ENCODE measurements around the gene HSPA4.

The HSPA4 gene

GRCh38 chr5:133121080-133121479, 69.3 kb downstream of the HSPA4 start:
- in situ Hi-C loops (cut with HindIII; ENCODE audit: low sequenced_read_pairs) = no loop called here
- no peak for TF ChIP-seq CTCF (IDR thresholded peaks at IDR 0.05; ENCODE audit: low read depth, low read length, missing control alignments)
- DNase-seq (ENCODE audit: low read depth) = no peak
- H3K4me3 ChIP-seq (ENCODE audit: low read depth, low read length) = no peak overlapping the region

- no peak for DNase-seq (ENCODE audit: low read depth)
- no peak for TF ChIP-seq CTCF (IDR thresholded peaks at IDR 0.05; ENCODE audit: low read depth, low read length, missing control alignments)
- in situ Hi-C loops (cut with HindIII; ENCODE audit: low sequenced_read_pairs) = no loop called here
Observed at GRCh38 chr5:133121611-133122150, 69.9 kb downstream of the HSPA4 start.

GRCh38 chr5:133122711-133123110, 70.9 kb downstream of the HSPA4 start:
- no peak overlapping the region for H3K4me3 ChIP-seq (ENCODE audit: low read depth, low read length)
- no peak for DNase-seq (ENCODE audit: low read depth)
- no peak for TF ChIP-seq CTCF (IDR thresholded peaks at IDR 0.05; ENCODE audit: low read depth, low read length, missing control alignments)
- in situ Hi-C loops (cut with HindIII; ENCODE audit: low sequenced_read_pairs) = no loop called here

More at GRCh38 chr5:133121611-133122150, 69.9 kb downstream of the HSPA4 start:
- no peak overlapping the region for H3K4me3 ChIP-seq (ENCODE audit: low read depth, low read length)

- in situ Hi-C loops (cut with HindIII; ENCODE audit: low sequenced_read_pairs) = no loop called here
- no peak for DNase-seq (ENCODE audit: low read depth)
- no peak for TF ChIP-seq CTCF (IDR thresholded peaks at IDR 0.05; ENCODE audit: low read depth, low read length, missing control alignments)
- no peak overlapping the region for H3K4me3 ChIP-seq (ENCODE audit: low read depth, low read length)
Observed at GRCh38 chr5:133123297-133123696, 71.5 kb downstream of the HSPA4 start.

- DNase-seq (ENCODE audit: low read depth) = no peak
- in situ Hi-C loops (cut with HindIII; ENCODE audit: low sequenced_read_pairs) = no loop called here
- no peak for TF ChIP-seq CTCF (IDR thresholded peaks at IDR 0.05; ENCODE audit: low read depth, low read length, missing control alignments)
- H3K4me3 ChIP-seq (ENCODE audit: low read depth, low read length) = no peak overlapping the region
Observed at GRCh38 chr5:133124891-133125290, 73.1 kb downstream of the HSPA4 start.

GRCh38 chr5:133128066-133128465, 76.3 kb downstream of the HSPA4 start:
- DNase-seq (ENCODE audit: low read depth) = no peak
- in situ Hi-C loops (cut with HindIII; ENCODE audit: low sequenced_read_pairs) = no loop called here
- H3K4me3 ChIP-seq (ENCODE audit: low read depth, low read length) = no peak overlapping the region
- TF ChIP-seq CTCF (IDR thresholded peaks at IDR 0.05; ENCODE audit: low read depth, low read length, missing control alignments) = no peak
